ENCODE results near the gene LY86. TPM values are rescaled to one million over a fixed set of nuclear protein-coding genes. Genes with fewer than 3 reads are reported as not detected.

Gene LY86
- total RNA-seq, 4 donors from 2014 or later: 1.2 to 1.8 (median 1.3) TPM

DNA sequence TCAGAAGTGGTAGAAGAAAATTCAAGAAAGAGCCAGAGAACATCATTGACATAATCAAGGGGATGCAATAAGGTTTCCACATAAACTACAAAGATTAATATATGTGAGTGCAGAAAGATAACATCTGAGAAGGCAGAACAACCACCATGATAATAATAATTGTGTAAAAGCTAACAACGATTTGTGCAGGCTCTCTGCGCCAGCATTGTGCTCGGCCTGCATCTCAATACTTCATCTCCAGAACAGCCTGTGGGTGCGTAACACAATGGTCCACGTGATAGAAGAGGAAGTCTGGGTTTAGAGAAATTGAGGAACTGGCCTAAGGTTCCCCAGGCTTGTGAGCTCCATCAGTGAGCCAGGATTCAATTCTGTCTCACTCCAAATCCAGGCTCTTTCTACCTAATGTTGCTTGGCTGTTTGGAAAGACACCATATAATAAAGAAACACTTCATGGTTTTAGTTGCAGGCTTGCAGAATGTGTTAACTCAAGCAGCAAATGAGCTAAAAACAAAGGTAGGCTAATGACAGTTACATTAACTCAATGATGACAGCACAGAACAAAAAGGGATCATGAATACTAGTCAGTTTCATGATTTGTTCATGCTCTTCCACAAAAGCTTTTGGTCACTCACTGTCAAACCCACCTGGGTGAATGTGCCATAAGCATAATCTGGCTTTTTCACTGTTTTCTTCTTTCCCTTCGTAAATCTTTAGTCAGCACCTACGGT, 71.2 kb downstream of the LY86 start:
- H3K4me3 ChIP-seq: no peak overlapping the region
- no peaks in the 10 kb centered on the region for H3K9me3 ChIP-seq
- WGBS: 64% methylated on average over 7 of the region's 7 CpGs
- H3K27ac ChIP-seq (replicated peaks in 1 of 4): no peak overlapping the region
- TF ChIP-seq POLR2AphosphoS5 (IDR thresholded peaks at IDR 0.05) (no peak), POLR2A (IDR thresholded peaks at IDR 0.05; ENCODE audit: low read depth) (no peak), CTCF (IDR thresholded peaks at IDR 0.05) (no peak), EP300 (IDR thresholded peaks at IDR 0.05) (no peak)
- intact Hi-C loops (cut with DNase I): no loop called here
- DNase-seq (ENCODE audit: extremely low spot score): no peak
- no peaks in the 10 kb centered on the region for H3K27me3 ChIP-seq
- H3K4me1 ChIP-seq: peaks cover 18 to 48% (median 25%) of the 10 kb centered on the region in 4 donors
- no peaks in the 10 kb centered on the region for H3K36me3 ChIP-seq

DNA sequence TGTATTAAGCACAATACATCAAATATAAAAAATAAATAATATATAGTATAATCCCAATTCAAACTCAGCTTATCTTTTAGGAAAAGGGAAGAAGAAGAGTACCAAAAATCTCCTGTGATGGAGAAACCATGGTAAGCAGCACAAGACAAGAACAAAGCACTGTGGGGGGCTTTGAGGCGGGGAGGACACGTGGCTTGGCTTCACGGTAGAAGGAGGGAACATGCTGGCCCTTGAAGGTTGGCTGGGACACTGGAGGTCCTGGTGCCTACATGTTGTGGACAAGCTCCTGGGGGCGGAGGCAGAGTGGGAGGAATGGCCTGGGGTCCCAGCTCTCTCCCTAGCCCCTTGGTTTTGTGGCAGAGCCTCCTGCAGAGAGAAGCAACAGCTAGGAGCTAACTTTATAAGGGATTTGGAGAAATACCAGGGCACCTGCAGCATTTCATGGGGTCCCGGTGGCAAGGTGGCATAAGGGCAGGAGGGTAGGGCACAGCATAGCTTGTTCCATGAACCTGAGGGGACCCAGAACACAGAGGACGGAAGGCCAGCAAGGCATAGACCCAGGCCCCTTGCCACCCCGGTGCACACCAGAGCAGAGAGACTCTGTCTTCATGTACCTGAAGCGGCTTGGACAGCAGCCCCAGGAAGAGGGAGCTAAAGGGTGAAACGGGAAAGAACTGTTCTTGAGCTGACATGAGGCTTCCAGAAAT, 72.0 kb downstream of the LY86 start:
- H3K27ac ChIP-seq (replicated peaks in 1 of 4): no peak overlapping the region
- H3K9me3 ChIP-seq: no peaks in the 10 kb centered on the region
- TF ChIP-seq CTCF (IDR thresholded peaks at IDR 0.05): no peak
- no peak for TF ChIP-seq POLR2A (IDR thresholded peaks at IDR 0.05; ENCODE audit: low read depth)
- TF ChIP-seq POLR2AphosphoS5 (IDR thresholded peaks at IDR 0.05): no peak
- no peak for TF ChIP-seq EP300 (IDR thresholded peaks at IDR 0.05)
- H3K4me3 ChIP-seq: no peak overlapping the region
- WGBS: 89% methylated on average over 9 of the region's 9 CpGs
- no peaks in the 10 kb centered on the region for H3K27me3 ChIP-seq
- DNase-seq (ENCODE audit: extremely low spot score): no peak
- intact Hi-C loops (cut with DNase I): no loop called here
- no peaks in the 10 kb centered on the region for H3K36me3 ChIP-seq
- H3K4me1 ChIP-seq: peaks cover 14 to 41% (median 21%) of the 10 kb centered on the region in 4 donors

- intact Hi-C loops (cut with DNase I): no loop called here
- H3K27ac ChIP-seq (replicated peaks in 1 of 4): no peak overlapping the region
- no peak for TF ChIP-seq POLR2A (IDR thresholded peaks at IDR 0.05; ENCODE audit: low read depth)
- no peak for TF ChIP-seq POLR2AphosphoS5 (IDR thresholded peaks at IDR 0.05)
- no peak for TF ChIP-seq EP300 (IDR thresholded peaks at IDR 0.05)
- TF ChIP-seq CTCF (IDR thresholded peaks at IDR 0.05): no peak
- 80% methylated on average over 9 of the region's 9 CpGs for WGBS
- peaks cover 10 to 34% (median 20%) of the 10 kb centered on the region in 4 donors for H3K4me1 ChIP-seq
- H3K27me3 ChIP-seq: no peaks in the 10 kb centered on the region
- no peak for DNase-seq (ENCODE audit: extremely low spot score)
- H3K4me3 ChIP-seq: no peak overlapping the region
- H3K9me3 ChIP-seq: no peaks in the 10 kb centered on the region
- no peaks in the 10 kb centered on the region for H3K36me3 ChIP-seq
These were observed 72.7 kb downstream of the LY86 start for GRCh38 chr6:6661191-6661590.

DNA sequence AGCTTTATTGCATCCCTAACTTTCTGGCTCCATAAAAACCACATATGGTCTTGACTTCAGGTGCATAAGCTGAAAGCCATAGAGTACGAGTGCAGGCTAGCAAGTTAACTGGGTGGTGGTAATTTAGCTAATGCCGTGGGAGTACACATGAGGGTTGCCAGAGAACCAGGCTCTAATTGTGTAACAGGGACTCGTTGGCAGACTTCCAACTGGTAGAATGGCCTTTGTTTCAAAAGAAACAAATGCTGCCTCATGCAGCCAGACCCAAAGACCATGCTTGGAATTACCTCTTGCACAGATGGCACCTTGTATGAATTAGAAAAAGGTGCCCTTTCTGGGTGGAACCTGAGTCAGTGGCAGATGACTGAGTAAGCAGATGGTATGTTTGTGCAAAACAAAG, 73.2 kb downstream of the LY86 start:
- H3K27me3 ChIP-seq: no peaks in the 10 kb centered on the region
- peaks cover 10 to 32% (median 20%) of the 10 kb centered on the region in 4 donors for H3K4me1 ChIP-seq
- no peaks in the 10 kb centered on the region for H3K9me3 ChIP-seq
- H3K36me3 ChIP-seq: no peaks in the 10 kb centered on the region
- no peak for DNase-seq (ENCODE audit: extremely low spot score)
- no peak overlapping the region for H3K4me3 ChIP-seq
- intact Hi-C loops (cut with DNase I): no loop called here
- 16% methylated on average over 3 of the region's 3 CpGs for WGBS
- TF ChIP-seq EP300 (IDR thresholded peaks at IDR 0.05) (no peak), POLR2A (IDR thresholded peaks at IDR 0.05; ENCODE audit: low read depth) (no peak), POLR2AphosphoS5 (IDR thresholded peaks at IDR 0.05) (no peak), CTCF (IDR thresholded peaks at IDR 0.05) (no peak)
- H3K27ac ChIP-seq (replicated peaks in 1 of 4): no peak overlapping the region
